ENCODE results near the gene ASAP3.

- TF ChIP-seq GABPA (tag; conservative IDR thresholded peaks at IDR 0.05; ENCODE audit: low read depth) (no peak), MAZ (CRISPR knock-in tag; conservative IDR thresholded peaks at IDR 0.05 in 1 of 2, IDR thresholded peaks at IDR 0.05 in 1 of 2) (no peak), MAFK (IDR thresholded peaks at IDR 0.05; ENCODE audit: low read length) (no peak), POLR2A (conservative IDR thresholded peaks at IDR 0.05) (no peak)
Measured at GRCh38 chr1:23489842-23490241, 5.9 kb upstream of the ASAP3 start.
